Left colon (tissue), 2 donors: Measurements from ENCODE around the gene C19orf81. TPM values are rescaled to one million over a fixed set of nuclear protein-coding genes. Genes with fewer than 3 reads are reported as not detected.

ENCODE experiments used
- ATAC-seq: fragments of 200-7000 bp; cut with Tn5 transposase; one replicate; pipeline ENCODE4 v1.9.1; 2020; ENCODE audit warnings: mild to moderate bottlenecking, moderate library complexity
- DNase-seq, 2 donors: peaks; one replicate each; pipeline ENCODE4 v3.0.0-alpha.2; 2020
- intact Hi-C, 2 donors: fragments of 100-400 bp; cut with DNase I in 1 of 2; cut with micrococcal nuclease in 1 of 2; formaldehyde crosslinking; loops; one replicate each; pipeline versions ENCODE4 v1.11.2 to v1.14.0; 2022; cut with DNase I, micrococcal nuclease
- total RNA-seq, 2 donors: library from RNA; stranded (reverse); fragmentation: NEBNext Ultra II Directional; extraction: Animal tissue kit (Norgen Biotek cat#: 25700); gene quantifications; one replicate each; pipeline ENCODE4 v1.2.1, GENCODE V29; 2021
- donor health status: DM: no; HTN: no; CAD: no.
- donor health status: DM: yes; HTN: yes; CAD: no.

Gene C19orf81
- total RNA-seq, 2 donors from 2014 or later = not detected

DNA sequence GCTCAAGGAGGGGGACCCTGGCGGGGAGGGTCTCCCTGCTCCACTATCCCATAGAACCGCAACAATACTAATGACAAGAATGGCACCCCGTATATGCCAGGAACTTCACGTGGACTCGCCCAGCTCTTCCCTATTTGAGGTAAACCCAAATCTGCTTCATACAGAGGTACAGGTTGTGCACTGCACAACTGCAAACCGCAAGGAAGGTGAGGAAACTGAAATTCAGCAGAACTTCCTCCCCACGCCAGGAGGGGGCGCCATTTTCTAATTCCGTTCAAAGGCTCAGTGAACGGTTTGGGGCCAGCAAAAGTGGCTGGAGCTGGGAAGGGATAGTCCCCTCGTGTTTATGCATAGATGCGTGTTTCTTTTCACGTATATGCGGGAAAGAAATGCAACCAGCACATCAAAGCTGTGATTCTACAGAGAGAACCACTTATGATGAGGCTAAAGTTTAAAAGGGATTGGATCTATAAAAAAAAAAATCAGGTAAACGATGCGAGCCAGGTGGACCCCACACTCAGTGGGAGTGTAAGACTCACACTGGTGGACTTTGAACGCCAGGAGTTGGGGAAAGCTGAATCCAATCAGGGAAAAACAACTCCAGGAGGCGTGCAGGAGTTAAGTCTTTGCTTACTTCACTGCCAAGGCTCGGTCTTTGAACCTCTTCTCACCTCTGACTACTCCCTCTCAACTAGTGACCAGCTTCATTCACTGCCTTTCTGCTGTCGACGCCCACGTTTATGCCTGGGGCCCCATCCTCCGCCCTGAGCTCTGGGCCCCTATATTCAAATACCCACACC lies 20.3 kb downstream of the C19orf81 start:
- peak in 1 of 2 donors; percentile 16 for DNase-seq
- intact Hi-C loops = no loop called here
- ATAC-seq = no peak

GRCh38 chr19:50670102-50670380 lies 20.8 kb downstream of the C19orf81 start:
- no peak for ATAC-seq
- intact Hi-C loops = no loop called here
- no peak for DNase-seq

DNA sequence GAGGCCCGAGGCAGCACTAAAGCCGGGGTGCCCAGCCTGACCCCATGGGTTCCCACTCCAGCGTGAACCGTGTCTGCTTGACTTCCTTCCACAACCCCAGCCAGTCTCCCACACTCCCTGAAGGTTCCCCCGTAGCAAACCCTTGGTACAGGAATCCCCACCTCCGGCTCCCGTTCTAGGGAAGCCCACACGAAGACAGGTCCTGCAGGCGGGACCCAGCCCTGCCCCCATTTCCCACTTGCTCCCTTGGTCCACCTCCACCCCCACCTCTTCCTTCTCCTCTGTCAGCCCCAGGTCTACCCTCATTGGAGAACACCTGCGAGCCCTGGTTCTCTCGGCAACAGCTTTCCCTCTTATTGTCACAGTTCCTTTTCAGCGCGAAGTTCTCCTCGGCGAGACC lies 23.9 kb downstream of the C19orf81 start:
- ATAC-seq (no peak), DNase-seq (no peak)
- intact Hi-C loops = no loop called here

DNA sequence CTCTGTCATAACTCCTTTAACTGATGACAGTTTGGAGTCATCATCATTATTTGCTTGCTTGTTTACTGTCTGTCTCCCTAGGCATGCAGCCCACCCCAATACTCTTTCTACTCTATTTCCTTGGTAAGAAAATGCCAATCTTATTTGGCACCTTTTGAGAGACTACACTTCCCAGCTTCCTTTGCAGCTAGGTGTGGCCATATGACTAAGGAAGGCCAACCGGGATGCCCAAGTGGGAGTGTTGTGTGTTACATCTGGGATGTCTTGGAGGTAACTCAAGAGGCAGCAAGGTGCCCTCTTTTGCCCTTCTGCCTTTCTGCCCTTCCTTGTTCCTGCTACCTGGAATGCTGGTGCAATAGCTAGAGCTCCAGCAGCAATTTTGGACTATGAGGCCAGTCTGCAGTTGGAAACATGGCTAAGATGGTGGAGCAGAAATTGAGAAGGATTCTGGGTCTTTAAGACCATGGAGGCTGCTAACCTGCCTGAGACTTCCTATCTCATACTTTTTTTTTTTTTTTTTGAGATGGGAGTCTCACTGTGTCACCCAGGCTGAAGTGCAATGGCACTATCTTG lies 27.5 kb downstream of the C19orf81 start:
- ATAC-seq = no peak
- intact Hi-C loops = no loop called here
- no peak for DNase-seq

- ATAC-seq (no peak), DNase-seq (no peak)
- intact Hi-C loops = no loop called here
Observed at GRCh38 chr19:50677636-50678035, 28.4 kb downstream of the C19orf81 start.

DNA sequence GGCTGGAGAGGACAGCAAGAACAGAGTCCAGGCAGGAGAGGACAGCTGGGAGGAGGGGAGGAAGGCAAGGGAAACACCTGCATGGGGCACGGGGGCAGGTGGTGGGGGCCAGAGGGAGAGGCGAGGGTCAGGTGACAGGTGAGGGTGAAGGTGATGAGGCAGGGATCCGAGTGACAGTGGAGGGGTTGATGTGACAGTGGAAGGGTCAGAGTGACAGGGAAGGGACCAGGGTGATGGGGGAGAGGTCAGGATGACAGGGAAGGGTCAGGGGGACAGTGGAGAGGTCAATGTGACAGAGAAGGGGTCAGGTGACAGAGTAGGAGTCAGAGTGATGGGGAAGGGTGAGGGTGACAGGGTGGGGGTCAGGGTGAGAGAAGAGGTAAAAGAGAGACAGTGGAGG lies 29.1 kb downstream of the C19orf81 start:
- intact Hi-C loops = no loop called here
- ATAC-seq (no peak), DNase-seq (no peak)

GRCh38 chr19:50679177-50680125 lies 30.2 kb downstream of the C19orf81 start:
- ATAC-seq (peak; percentile 91), DNase-seq (peak; percentile 51 to 75)
- intact Hi-C loops = no loop called here

DNA sequence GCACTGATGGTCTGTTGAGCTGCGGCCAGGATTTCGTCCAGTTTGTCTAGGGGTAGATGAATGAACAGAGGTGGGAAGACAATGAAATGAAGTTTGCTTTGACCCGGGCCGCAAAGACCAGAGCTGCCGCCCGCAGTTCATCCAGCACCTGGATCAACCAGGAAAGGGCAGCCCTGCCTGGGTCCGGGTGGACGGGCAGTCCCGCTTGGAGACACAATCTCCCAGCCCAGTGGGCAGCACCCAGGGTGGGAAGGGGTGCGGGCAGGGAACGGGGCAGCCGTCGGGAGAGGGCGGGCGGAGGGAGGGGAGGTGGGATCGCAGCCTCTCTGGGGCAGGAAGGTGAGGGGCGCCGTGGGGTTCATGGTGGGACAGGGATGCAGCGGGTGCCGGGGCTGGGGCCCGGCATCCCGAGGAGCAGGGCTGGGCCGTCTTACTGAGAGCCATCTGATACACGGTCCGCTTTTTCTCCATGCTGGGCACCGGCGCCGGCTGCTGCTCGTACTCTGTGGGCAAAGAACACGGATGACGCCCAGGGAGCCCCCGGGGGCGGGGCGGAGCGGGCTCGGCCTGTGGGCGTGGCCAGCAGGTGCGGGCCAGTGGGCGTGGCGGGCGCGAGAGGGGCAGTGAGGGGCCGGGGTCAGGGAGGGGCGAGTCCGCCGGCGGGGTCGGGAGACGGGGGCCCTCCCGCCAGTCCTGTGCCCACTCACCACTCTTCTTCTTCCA lies 37.2 kb downstream of the C19orf81 start:
- no peak for DNase-seq
- no peak for ATAC-seq
- intact Hi-C loops = no loop called here

DNA sequence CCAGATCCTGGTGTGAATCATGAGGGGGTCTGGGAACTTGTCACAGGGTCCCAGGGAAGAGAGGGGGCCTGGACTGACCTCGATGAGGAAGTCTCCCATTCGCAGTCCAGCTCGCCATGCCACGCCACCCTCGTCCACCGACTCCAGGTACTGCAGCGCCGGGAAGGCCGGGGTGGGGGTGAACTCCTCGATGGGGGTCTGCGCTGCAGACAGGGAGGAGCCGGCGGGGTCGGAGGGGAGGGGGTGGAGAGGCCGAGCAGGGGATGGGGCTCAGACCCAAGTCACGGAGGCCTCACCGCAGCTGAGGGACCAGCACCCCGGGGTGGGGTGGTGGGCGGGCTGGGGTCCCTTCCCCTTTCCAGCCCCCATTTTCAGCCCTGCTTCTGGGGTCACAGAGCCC lies 39.5 kb downstream of the C19orf81 start:
- no peak for DNase-seq
- intact Hi-C loops = no loop called here

DNA sequence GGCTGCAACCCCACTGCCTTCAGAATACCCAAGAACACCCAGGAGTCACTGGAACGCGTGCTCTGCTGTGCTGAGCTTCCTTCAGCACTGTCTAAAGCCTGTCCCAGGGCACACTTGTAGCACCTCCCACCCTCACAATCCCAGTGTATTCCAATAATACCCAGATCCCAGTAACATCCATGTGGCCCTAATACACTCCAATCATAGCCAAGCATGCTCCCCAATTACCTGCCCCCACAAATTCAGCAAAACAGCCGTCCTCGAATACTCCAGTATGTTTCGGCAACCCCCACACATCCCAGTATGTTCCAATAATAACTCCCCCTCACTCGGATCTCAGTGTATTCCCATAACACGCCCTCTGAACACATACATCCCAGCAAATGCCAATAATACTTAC lies 41.2 kb downstream of the C19orf81 start:
- intact Hi-C loops = no loop called here
- no peak for ATAC-seq
- DNase-seq = no peak

More for the DNA sequence above, 39.5 kb downstream of the C19orf81 start:
- ATAC-seq = no peak

GRCh38 chr19:50693064-50693975 lies 44.1 kb downstream of the C19orf81 start:
- DNase-seq (no peak), ATAC-seq (no peak)
- intact Hi-C loops = no loop called here

DNA sequence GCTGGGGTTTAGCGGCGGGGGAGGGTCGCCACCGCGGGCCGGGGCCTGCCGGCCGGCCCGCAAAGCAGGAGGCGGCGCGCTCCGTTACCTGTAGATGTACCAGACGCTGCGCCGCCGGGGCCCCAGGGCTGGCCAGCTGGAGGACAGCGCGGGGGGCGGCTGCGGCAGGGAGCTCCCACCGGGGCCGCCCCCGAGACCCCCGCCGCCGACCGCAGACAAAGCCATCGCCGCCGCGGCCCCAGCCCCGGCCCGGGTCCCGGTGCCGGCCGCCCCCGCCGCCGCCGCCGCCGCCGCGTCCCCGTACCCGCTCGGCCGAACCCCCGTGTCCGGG lies 45.5 kb downstream of the C19orf81 start:
- ATAC-seq (no peak), DNase-seq (no peak)
- intact Hi-C loops = no loop called here

GRCh38 chr19:50695251-50696093 lies 46.2 kb downstream of the C19orf81 start:
- DNase-seq (no peak), ATAC-seq (no peak)

DNA sequence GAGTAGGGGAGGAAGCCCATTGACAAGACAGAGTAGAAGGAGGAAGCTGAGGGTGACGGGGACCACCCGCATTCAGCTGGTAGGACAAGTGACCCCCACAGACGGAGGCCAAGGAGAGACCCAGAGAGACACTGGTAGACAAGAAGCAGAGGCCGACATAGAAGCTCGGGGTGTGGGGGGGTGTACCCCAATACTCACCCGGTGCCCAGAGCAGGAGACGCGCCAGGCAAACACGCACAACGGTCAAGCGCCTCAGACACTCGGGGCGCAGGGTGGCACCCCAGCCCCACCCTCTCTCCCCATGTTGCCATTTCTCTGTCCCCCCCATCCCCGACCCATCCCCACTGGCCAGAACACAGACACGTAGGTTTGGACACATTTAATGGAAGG lies 46.8 kb downstream of the C19orf81 start:
- intact Hi-C loops = no loop called here
- ATAC-seq (no peak), DNase-seq (no peak)

More at GRCh38 chr19:50695251-50696093, 46.2 kb downstream of the C19orf81 start:
- intact Hi-C loops = no loop called here

DNA sequence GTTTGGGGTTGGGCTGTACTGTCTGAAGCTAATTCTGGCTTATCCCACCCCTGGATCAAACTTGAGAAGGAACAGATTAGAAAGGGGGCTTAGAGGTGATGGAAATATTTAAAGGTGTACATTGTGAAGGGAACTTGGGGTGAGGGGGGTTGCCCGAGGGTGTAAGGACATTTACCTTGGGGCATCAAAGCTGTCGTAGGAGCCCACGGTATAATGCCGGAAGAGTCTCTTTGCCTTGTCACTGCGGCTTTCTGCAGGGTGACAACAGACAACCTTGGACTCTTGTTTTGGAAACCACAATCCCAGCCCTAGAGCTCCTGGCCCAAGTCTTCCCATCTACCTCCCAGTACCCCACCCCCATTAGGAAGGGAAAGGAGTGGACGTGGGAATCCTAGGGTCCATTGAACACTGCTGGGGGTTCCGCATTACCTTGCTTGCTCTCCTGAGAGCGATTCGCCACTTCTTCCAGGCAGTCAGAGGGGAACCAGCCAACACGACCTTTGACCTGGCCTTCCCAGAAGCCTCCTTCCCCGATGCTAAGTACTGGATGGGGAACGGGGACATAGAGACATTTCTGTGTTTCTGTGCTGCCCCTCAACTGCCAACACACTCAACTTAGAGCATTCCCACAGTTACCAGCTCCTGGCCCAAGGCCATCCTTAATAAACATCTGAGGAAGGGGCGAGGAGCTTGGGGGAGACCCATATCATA lies 48.3 kb downstream of the C19orf81 start:
- intact Hi-C loops = no loop called here
- DNase-seq (no peak), ATAC-seq (no peak)

DNA sequence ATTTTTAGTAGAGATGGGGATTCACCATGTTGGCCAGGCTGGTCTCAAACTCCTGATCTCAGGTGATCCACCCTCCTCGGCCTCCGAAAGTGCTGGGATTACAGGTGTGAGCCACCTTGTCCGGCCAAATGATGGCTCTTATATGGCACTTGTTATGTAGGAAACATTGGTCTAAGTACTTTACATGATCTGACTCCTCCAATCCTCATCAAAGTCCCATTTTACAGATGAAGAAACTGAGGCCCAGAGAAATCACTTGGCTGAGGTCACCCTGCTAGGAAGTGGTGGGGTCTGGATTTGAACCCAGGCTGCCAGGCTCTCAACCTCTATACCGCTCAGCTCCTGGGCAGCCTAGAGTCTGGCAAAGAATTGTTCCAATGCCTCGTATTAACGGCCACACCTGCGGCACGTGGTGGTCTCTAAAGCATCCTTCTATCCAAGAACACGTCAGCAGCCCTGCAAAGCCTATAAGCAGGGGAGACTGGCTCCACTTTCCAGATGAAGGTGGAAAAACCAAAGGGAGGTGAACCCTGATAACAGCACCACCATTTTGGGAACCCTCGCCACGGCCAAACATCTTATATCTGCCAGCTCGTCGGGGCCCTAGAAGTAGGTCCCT lies 52.2 kb downstream of the C19orf81 start:
- intact Hi-C loops = loop anchor here in 1 of 2 donors (10.0 kb wide), 1 partner anchor 83 kb away; no protein-coding TSS in a partner anchor
- ATAC-seq (no peak), DNase-seq (no peak)
